SK-N-SH (cell line): ENCODE data around the gene MIA. TPM values are rescaled to one million over a fixed set of nuclear protein-coding genes. Genes with fewer than 3 reads are reported as not detected.

Source experiments
- CTCF ChIA-PET: fragments of 300-600, 350-600 bp; formaldehyde crosslinking; extraction: SDS; loops from one replicate; lab custom pipeline; 2021; lab: Yijun Ruan, JAX
- POLR2A ChIA-PET: fragments of 350-600 bp; sonication (Branson Sonifier 250); formaldehyde crosslinking; extraction: SDS; loops from one replicate; lab custom pipeline; 2020; ENCODE audit warnings: antibody characterized with exemption, inconsistent platforms; lab: Yijun Ruan, JAX
- DNase-seq: peaks from one replicate; pipeline ENCODE4 v3.0.0; 2012
- H2AFZ ChIP-seq: fragments of 200-600 bp; sonication (generic); 2 replicates; pipeline ENCODE4 v1.8.1; 2016; ENCODE audit warnings: antibody characterized with exemption, mild to moderate bottlenecking, low read depth
- H3F3A ChIP-seq: fragments of 200-600 bp; sonication (generic); replicated peaks from 2 replicates; pipeline ENCODE3; 2016; ENCODE audit warnings: antibody characterized with exemption, mild to moderate bottlenecking; ENCODE audit not compliant: insufficient read depth
- H3K27ac ChIP-seq, 2 experiments: fragments of 200-500 bp in 1 of 2; fragments of 200-600 bp in 1 of 2; sonication (Bioruptor generic) in 1 of 2; sonication (generic), shearing (Covaris generic) in 1 of 2; 2 replicates each; pipeline versions ENCODE4 v1.5.1 to v1.6.1; 2014 to 2016; ENCODE audit warnings: low read depth in 2 of 2, inconsistent platforms in 1 of 2, low read length in 1 of 2, mild to moderate bottlenecking in 1 of 2, mixed read lengths in 1 of 2
- H3K27me3 ChIP-seq: fragments of 200-600 bp; sonication (generic), shearing (Covaris generic); 2 replicates; pipeline ENCODE4 v1.6.1; 2016; ENCODE audit warnings: mixed run types; ENCODE audit not compliant: insufficient read depth
- H3K36me3 ChIP-seq, 2 experiments: fragments of 200-500 bp in 1 of 2; fragments of 200-600 bp in 1 of 2; sonication (Bioruptor generic) in 1 of 2; sonication (generic) in 1 of 2; replicated peaks in 1 of 2; 2 replicates each; pipeline versions ENCODE3 to v1.5.1; 2014 to 2016; ENCODE audit warnings: low read length in 1 of 2, mild to moderate bottlenecking in 1 of 2; ENCODE audit not compliant: insufficient read depth in 2 of 2, control insufficient read depth in 1 of 2
- H3K4me1 ChIP-seq, 2 experiments: fragments of 200-500 bp in 1 of 2; fragments of 200-600 bp in 1 of 2; sonication (Bioruptor generic) in 1 of 2; sonication (generic), shearing (Covaris generic) in 1 of 2; 2 replicates each; pipeline versions ENCODE4 v1.5.1 to v1.6.1; 2014 to 2016; ENCODE audit warnings: low read depth in 1 of 2, low read length in 1 of 2, mixed run types in 1 of 2; ENCODE audit not compliant: insufficient read depth in 2 of 2, control insufficient read depth in 1 of 2
- H3K4me2 ChIP-seq: fragments of 200-600 bp; sonication (generic), shearing (Covaris generic); 2 replicates; pipeline ENCODE4 v1.6.1; 2017; ENCODE audit warnings: mixed run types
- H3K4me3 ChIP-seq, 2 experiments: fragments of 200-500 bp in 1 of 2; fragments of 200-600 bp in 1 of 2; sonication (Bioruptor generic) in 1 of 2; sonication (generic), shearing (Covaris generic) in 1 of 2; 2 replicates each; pipeline versions ENCODE4 v1.5.1 to v1.8.1; 2014 to 2016; ENCODE audit warnings: low read depth in 2 of 2, inconsistent platforms in 1 of 2, low read length in 1 of 2, mild to moderate bottlenecking in 1 of 2, mixed read lengths in 1 of 2, moderate library complexity in 1 of 2
- H3K79me2 ChIP-seq: fragments of 200-600 bp; sonication (generic); 2 replicates; pipeline ENCODE4 v1.8.1; 2017; ENCODE audit warnings: mild to moderate bottlenecking; ENCODE audit not compliant: insufficient read depth
- H3K9ac ChIP-seq: fragments of 200-600 bp; sonication (generic); 2 replicates; pipeline ENCODE4 v1.6.1; 2017; ENCODE audit warnings: mixed run types
- H3K9me2 ChIP-seq: fragments of 200-600 bp; sonication (generic); 2 replicates; pipeline ENCODE4 v1.6.1; 2017; ENCODE audit warnings: mixed run types
- H3K9me3 ChIP-seq: fragments of 200-600 bp; sonication (generic); 2 replicates; pipeline ENCODE4 v1.6.1; 2017; ENCODE audit warnings: mixed run types, mild to moderate bottlenecking, moderate library complexity
- H4K20me1 ChIP-seq: fragments of 200-600 bp; sonication (generic); 2 replicates; pipeline ENCODE4 v1.6.1; 2017; ENCODE audit warnings: mild to moderate bottlenecking, mixed run types; ENCODE audit not compliant: insufficient read depth
- TCF12 ChIP-seq: IDR thresholded peaks from 2 replicates; pipeline ENCODE4 v1.4.0; 2012
- YY1 ChIP-seq: IDR thresholded peaks from 2 replicates; pipeline ENCODE4 v1.4.0; 2012; ENCODE audit warnings: low read depth, mild to moderate bottlenecking
- whole genome bisulfite sequencing: methylation state at CpG from one replicate; pipeline ENCODE4 v1.1.6; 2017; ENCODE audit warnings: low lambda C conversion rate; 5-methylcytosine and 5-hydroxymethylcytosine counted together
- polyA plus RNA-seq, 3 experiments: library from polyadenylated mRNA; depleted of rRNA; stranded (reverse); fragments of >200 nt; gene quantifications; 2 replicates each; pipeline ENCODE4 v1.2.3, GENCODE V29; 2012
- TF ChIP-seq, protein P1 (sequence below): IDR thresholded peaks from 2 replicates; pipeline ENCODE4 v1.4.0; 2012; ENCODE audit warnings: low read depth, borderline replicate concordance
- TF ChIP-seq, protein P2 (sequence below): fragments of 200-600 bp; sonication (generic); IDR thresholded peaks from 2 replicates; pipeline ENCODE4 v1.6.1; 2017; ENCODE audit warnings: antibody characterized with exemption, mild to moderate bottlenecking, moderate library complexity
- TF ChIP-seq, protein P3 (sequence below): IDR thresholded peaks from 2 replicates; pipeline ENCODE4 v1.4.0; 2012; ENCODE audit warnings: low read depth, borderline replicate concordance
- TF ChIP-seq, protein P4 (sequence below): IDR thresholded peaks from 2 replicates; pipeline ENCODE4; 2012
- TF ChIP-seq, protein P5 (sequence below): IDR thresholded peaks from 2 replicates; pipeline ENCODE4 v1.6.1; 2012; ENCODE audit warnings: mild to moderate bottlenecking, low read depth, low read length, moderate library complexity

Gene MIA
- polyA plus RNA-seq, 1 of the 3 experiments (the other 2 are of a cell fraction) = not detected

DNA sequence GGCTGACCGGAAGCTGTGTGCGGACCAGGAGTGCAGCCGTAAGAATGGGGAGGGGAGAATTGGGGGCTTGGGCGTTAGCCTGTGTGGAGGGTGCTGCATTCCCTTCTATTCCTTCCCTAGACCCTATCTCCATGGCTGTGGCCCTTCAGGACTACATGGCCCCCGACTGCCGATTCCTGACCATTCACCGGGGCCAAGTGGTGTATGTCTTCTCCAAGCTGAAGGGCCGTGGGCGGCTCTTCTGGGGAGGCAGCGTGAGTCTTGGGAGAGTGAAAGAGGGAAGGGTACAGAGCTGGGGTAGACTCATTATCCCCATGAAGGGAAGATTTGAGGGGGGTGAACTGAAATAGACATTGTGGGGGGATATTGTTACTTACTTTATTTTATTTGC, 306 bp downstream of the MIA start:
- no peak overlapping the region for H3K9ac ChIP-seq
- H2AFZ ChIP-seq = no peak overlapping the region
- H3K4me2 ChIP-seq = no peak overlapping the region
- 93% methylated on average over 10 of the region's 10 CpGs for WGBS
- no peaks in the 10 kb centered on the region for H3K9me3 ChIP-seq
- TF ChIP-seq, protein P1, sequence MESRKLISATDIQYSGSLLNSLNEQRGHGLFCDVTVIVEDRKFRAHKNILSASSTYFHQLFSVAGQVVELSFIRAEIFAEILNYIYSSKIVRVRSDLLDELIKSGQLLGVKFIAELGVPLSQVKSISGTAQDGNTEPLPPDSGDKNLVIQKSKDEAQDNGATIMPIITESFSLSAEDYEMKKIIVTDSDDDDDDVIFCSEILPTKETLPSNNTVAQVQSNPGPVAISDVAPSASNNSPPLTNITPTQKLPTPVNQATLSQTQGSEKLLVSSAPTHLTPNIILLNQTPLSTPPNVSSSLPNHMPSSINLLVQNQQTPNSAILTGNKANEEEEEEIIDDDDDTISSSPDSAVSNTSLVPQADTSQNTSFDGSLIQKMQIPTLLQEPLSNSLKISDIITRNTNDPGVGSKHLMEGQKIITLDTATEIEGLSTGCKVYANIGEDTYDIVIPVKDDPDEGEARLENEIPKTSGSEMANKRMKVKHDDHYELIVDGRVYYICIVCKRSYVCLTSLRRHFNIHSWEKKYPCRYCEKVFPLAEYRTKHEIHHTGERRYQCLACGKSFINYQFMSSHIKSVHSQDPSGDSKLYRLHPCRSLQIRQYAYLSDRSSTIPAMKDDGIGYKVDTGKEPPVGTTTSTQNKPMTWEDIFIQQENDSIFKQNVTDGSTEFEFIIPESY = no peak
- TF ChIP-seq, protein P2, sequence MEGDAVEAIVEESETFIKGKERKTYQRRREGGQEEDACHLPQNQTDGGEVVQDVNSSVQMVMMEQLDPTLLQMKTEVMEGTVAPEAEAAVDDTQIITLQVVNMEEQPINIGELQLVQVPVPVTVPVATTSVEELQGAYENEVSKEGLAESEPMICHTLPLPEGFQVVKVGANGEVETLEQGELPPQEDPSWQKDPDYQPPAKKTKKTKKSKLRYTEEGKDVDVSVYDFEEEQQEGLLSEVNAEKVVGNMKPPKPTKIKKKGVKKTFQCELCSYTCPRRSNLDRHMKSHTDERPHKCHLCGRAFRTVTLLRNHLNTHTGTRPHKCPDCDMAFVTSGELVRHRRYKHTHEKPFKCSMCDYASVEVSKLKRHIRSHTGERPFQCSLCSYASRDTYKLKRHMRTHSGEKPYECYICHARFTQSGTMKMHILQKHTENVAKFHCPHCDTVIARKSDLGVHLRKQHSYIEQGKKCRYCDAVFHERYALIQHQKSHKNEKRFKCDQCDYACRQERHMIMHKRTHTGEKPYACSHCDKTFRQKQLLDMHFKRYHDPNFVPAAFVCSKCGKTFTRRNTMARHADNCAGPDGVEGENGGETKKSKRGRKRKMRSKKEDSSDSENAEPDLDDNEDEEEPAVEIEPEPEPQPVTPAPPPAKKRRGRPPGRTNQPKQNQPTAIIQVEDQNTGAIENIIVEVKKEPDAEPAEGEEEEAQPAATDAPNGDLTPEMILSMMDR = no peak
- TF ChIP-seq, protein P3, sequence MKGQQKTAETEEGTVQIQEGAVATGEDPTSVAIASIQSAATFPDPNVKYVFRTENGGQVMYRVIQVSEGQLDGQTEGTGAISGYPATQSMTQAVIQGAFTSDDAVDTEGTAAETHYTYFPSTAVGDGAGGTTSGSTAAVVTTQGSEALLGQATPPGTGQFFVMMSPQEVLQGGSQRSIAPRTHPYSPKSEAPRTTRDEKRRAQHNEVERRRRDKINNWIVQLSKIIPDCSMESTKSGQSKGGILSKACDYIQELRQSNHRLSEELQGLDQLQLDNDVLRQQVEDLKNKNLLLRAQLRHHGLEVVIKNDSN = no peak
- no peak for TF ChIP-seq YY1
- TF ChIP-seq, protein P4, sequence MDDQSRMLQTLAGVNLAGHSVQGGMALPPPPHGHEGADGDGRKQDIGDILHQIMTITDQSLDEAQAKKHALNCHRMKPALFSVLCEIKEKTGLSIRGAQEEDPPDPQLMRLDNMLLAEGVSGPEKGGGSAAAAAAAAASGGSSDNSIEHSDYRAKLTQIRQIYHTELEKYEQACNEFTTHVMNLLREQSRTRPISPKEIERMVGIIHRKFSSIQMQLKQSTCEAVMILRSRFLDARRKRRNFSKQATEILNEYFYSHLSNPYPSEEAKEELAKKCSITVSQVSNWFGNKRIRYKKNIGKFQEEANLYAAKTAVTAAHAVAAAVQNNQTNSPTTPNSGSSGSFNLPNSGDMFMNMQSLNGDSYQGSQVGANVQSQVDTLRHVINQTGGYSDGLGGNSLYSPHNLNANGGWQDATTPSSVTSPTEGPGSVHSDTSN = no peak
- no peaks in the 10 kb centered on the region for H3K9me2 ChIP-seq
- H3K79me2 ChIP-seq = peaks cover 15% of the 10 kb centered on the region; the same call in 1 of the 2 replicates
- ChIA-PET CTCF (interaction anchor here (1.0 to 1.6 kb wide), 2 partner anchors 31 to 44 kb away, joined by 3 to 5 read pairs; no protein-coding TSS in a partner anchor), POLR2A (no interaction called here)
- H3K27ac ChIP-seq = no peak overlapping the region
- H3K27me3 ChIP-seq = no peaks in the 10 kb centered on the region
- no peak overlapping the region for H3K4me3 ChIP-seq
- no peaks in the 10 kb centered on the region for H4K20me1 ChIP-seq
- no peaks in the 10 kb centered on the region for H3K36me3 ChIP-seq
- peaks cover 6 to 9% of the 10 kb centered on the region in 2 experiments; a peak in 2 of 4 replicates for H3K4me1 ChIP-seq
- H3F3A ChIP-seq = peaks cover 13% of the 10 kb centered on the region
- DNase-seq = no peak

DNA sequence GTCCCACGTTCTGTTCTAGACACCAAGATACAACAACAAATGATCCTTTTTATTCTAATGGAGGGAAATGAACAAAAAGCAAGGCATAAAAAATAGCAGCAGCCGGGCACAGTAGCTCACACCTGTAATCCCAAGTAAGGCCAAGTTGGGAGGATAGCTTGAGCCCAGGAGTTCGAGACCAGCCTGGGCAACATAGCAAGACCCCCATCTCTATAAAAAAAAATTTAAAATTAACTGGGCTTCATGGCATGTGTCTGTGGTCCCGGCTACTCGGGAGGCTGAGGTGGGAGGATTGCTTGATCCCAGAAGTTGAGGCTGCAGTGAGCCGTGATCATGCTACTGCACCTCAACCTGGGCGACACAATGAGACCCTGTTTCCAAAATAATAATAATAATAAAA, 1.0 kb downstream of the MIA start:
- no peaks in the 10 kb centered on the region for H3K9me3 ChIP-seq
- peaks cover 15% of the 10 kb centered on the region; the same call in 1 of the 2 replicates for H3K79me2 ChIP-seq
- no peaks in the 10 kb centered on the region for H3K27me3 ChIP-seq
- H3K4me2 ChIP-seq = no peak overlapping the region
- H3K9me2 ChIP-seq = no peaks in the 10 kb centered on the region
- no peak overlapping the region for H2AFZ ChIP-seq
- no peaks in the 10 kb centered on the region for H3K36me3 ChIP-seq
- H3K9ac ChIP-seq = no peak overlapping the region
- 77% methylated on average over 7 of the region's 7 CpGs for WGBS
- H3F3A ChIP-seq = peaks cover 13% of the 10 kb centered on the region
- H3K4me3 ChIP-seq = no peak overlapping the region
- no peaks in the 10 kb centered on the region for H4K20me1 ChIP-seq
- H3K27ac ChIP-seq = no peak overlapping the region; a peak in 1 of 4 replicates
- POLR2A ChIA-PET = interaction anchor here (1.5 to 3.3 kb wide), 3 partner anchors 18 to 113 kb away, joined by 4 to 31 read pairs (median 7); partner anchors contain the start of gene EGLN2
- CTCF ChIA-PET = interaction anchor here (1.6 kb wide), 2 partner anchors 18 to 30 kb away, joined by 3 to 5 read pairs; no protein-coding TSS in a partner anchor
- peaks cover 6 to 9% of the 10 kb centered on the region in 2 experiments; a peak in 2 of 4 replicates for H3K4me1 ChIP-seq
- TF ChIP-seq, protein P5, sequence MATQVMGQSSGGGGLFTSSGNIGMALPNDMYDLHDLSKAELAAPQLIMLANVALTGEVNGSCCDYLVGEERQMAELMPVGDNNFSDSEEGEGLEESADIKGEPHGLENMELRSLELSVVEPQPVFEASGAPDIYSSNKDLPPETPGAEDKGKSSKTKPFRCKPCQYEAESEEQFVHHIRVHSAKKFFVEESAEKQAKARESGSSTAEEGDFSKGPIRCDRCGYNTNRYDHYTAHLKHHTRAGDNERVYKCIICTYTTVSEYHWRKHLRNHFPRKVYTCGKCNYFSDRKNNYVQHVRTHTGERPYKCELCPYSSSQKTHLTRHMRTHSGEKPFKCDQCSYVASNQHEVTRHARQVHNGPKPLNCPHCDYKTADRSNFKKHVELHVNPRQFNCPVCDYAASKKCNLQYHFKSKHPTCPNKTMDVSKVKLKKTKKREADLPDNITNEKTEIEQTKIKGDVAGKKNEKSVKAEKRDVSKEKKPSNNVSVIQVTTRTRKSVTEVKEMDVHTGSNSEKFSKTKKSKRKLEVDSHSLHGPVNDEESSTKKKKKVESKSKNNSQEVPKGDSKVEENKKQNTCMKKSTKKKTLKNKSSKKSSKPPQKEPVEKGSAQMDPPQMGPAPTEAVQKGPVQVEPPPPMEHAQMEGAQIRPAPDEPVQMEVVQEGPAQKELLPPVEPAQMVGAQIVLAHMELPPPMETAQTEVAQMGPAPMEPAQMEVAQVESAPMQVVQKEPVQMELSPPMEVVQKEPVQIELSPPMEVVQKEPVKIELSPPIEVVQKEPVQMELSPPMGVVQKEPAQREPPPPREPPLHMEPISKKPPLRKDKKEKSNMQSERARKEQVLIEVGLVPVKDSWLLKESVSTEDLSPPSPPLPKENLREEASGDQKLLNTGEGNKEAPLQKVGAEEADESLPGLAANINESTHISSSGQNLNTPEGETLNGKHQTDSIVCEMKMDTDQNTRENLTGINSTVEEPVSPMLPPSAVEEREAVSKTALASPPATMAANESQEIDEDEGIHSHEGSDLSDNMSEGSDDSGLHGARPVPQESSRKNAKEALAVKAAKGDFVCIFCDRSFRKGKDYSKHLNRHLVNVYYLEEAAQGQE = no peak
- no peak for TF ChIP-seq TCF12
- TF ChIP-seq, all 33 proteins: peak for 0
- no peak for DNase-seq
